Fibroblast of skin of back (primary cell): ENCODE data around the gene C17orf67.
A peak's percentile ranks its signal among the peaks of the same experiment; 100 is the strongest.
"Not testable (repeated sequence)": the region's sequence is repeated elsewhere in the genome, so short reads cannot be mapped to it uniquely, and the experiment has no call there.

Source experiments
- DNase-seq: peaks from one replicate; pipeline ENCODE4 v3.0.0-alpha.2; 2013

Gene C17orf67

GRCh38 chr17:56771975-56772374 is 61.7 kb downstream of the C17orf67 start:
- DNase-seq = no peak

- no peak for DNase-seq
These were observed 62.2 kb downstream of the C17orf67 start for GRCh38 chr17:56771563-56771962.

- DNase-seq = no peak
These were observed 63.3 kb downstream of the C17orf67 start for GRCh38 chr17:56770427-56770826.

- DNase-seq = no peak
These were observed 68.3 kb downstream of the C17orf67 start for GRCh38 chr17:56765449-56765848.

- DNase-seq = no peak
These were observed 70.7 kb downstream of the C17orf67 start for GRCh38 chr17:56762988-56763387.

- DNase-seq = no peak
These were observed 71.6 kb downstream of the C17orf67 start for GRCh38 chr17:56762144-56762543.

- no peak for DNase-seq
These were observed 72.3 kb downstream of the C17orf67 start for GRCh38 chr17:56761387-56761786.

- not testable (repeated sequence) for DNase-seq
These were observed 76.1 kb downstream of the C17orf67 start for GRCh38 chr17:56757611-56758010.

- peak; percentile 93 for DNase-seq
These were observed 77.2 kb downstream of the C17orf67 start for GRCh38 chr17:56756536-56756935.

- DNase-seq = no peak
These were observed 78.4 kb downstream of the C17orf67 start for GRCh38 chr17:56755310-56755709.

- DNase-seq = peak; percentile 69
These were observed 79.1 kb downstream of the C17orf67 start for GRCh38 chr17:56754523-56755208.

- no peak for DNase-seq
These were observed 81.4 kb downstream of the C17orf67 start for GRCh38 chr17:56752263-56752836.

- DNase-seq = no peak
These were observed 82.5 kb downstream of the C17orf67 start for GRCh38 chr17:56751145-56751738.

GRCh38 chr17:56744721-56745120 is 89.0 kb downstream of the C17orf67 start:
- DNase-seq = no peak

GRCh38 chr17:56742601-56743000 is 91.1 kb downstream of the C17orf67 start:
- peak; percentile 33 for DNase-seq
